Measurements from ENCODE around the gene ZBTB7A. TPM values are rescaled to one million over a fixed set of nuclear protein-coding genes. Genes with fewer than 3 reads are reported as not detected.

The ZBTB7A gene
- total RNA-seq, 4 donors from 2014 or later: 64.9 to 97.7 (median 86.7) TPM

GRCh38 chr19:4027146-4027545 is 39.6 kb downstream of the ZBTB7A start:
- 87 to 90% methylated on average over 16 of the region's 16 CpGs for WGBS, 2 donors

GRCh38 chr19:4025317-4025716 is 41.4 kb downstream of the ZBTB7A start:
- H3K27ac ChIP-seq: peak overlapping the region in 1 of 4 donors; percentile 24
- DNase-seq (ENCODE audit: low spot score in 2 of 2): no peak
- H3K36me3 ChIP-seq: peaks cover 5 to 75% (median 17%) of the 10 kb centered on the region in 3 donors
- H3K4me3 ChIP-seq: no peak overlapping the region
- no peaks in the 10 kb centered on the region for H3K27me3 ChIP-seq
- peaks cover 0 to 24% (median 4%) of the 10 kb centered on the region in 4 donors for H3K4me1 ChIP-seq
- 67 to 68% methylated on average over 9 to 11 of the region's 11 CpGs for WGBS, 2 donors
- TF ChIP-seq POLR2A (IDR thresholded peaks at IDR 0.05) (no peak), CTCF (IDR thresholded peaks at IDR 0.05) (no peak), EP300 (IDR thresholded peaks at IDR 0.05) (no peak)
- H3K9me3 ChIP-seq: no peaks in the 10 kb centered on the region

More at GRCh38 chr19:4027146-4027545, 39.6 kb downstream of the ZBTB7A start:
- Histone ChIP-seq H3K4me1 (peaks cover 0 to 32% (median 11%) of the 10 kb centered on the region in 4 donors), H3K27ac (peak overlapping the region in 1 of 4 donors; percentile 24), H3K4me3 (no peak overlapping the region), H3K27me3 (no peaks in the 10 kb centered on the region), H3K36me3 (peaks cover 5 to 84% (median 17%) of the 10 kb centered on the region in 3 donors), H3K9me3 (no peaks in the 10 kb centered on the region)
- TF ChIP-seq CTCF (IDR thresholded peaks at IDR 0.05) (no peak), POLR2A (IDR thresholded peaks at IDR 0.05) (no peak), EP300 (IDR thresholded peaks at IDR 0.05) (no peak)
- DNase-seq (ENCODE audit: low spot score in 2 of 2): no peak

- peak overlapping the region in 2 of 4 donors; percentile 50 to 56 for H3K27ac ChIP-seq
- no peaks in the 10 kb centered on the region for H3K9me3 ChIP-seq
- no peaks in the 10 kb centered on the region for H3K27me3 ChIP-seq
- no peak overlapping the region for H3K4me3 ChIP-seq
- peaks cover 4 to 60% (median 10%) of the 10 kb centered on the region in 3 donors for H3K36me3 ChIP-seq
- DNase-seq (ENCODE audit: low spot score in 2 of 2): no peak
- no peak for TF ChIP-seq EP300 (IDR thresholded peaks at IDR 0.05)
- TF ChIP-seq POLR2A (IDR thresholded peaks at IDR 0.05): no peak
- TF ChIP-seq CTCF (IDR thresholded peaks at IDR 0.05): no peak
- peaks cover 0 to 39% (median 14%) of the 10 kb centered on the region in 4 donors for H3K4me1 ChIP-seq
- 76 to 77% methylated on average over 33 to 34 of the region's 34 CpGs for WGBS, 2 donors
These were observed 42.9 kb downstream of the ZBTB7A start for GRCh38 chr19:4023600-4024398.

GRCh38 chr19:4019578-4019977 is 47.1 kb downstream of the ZBTB7A start:
- TF ChIP-seq POLR2A (IDR thresholded peaks at IDR 0.05) (no peak), EP300 (IDR thresholded peaks at IDR 0.05) (no peak), CTCF (IDR thresholded peaks at IDR 0.05) (no peak)
- Histone ChIP-seq H3K36me3 (peaks cover 0 to 36% (median 0%) of the 10 kb centered on the region in 3 donors), H3K9me3 (no peaks in the 10 kb centered on the region), H3K4me1 (peaks cover 0 to 80% (median 44%) of the 10 kb centered on the region in 4 donors), H3K4me3 (no peak overlapping the region), H3K27ac (peak overlapping the region; percentile 69 to 95 (median 84)), H3K27me3 (no peaks in the 10 kb centered on the region)
- no peak for DNase-seq (ENCODE audit: low spot score in 2 of 2)
- 39 to 48% methylated on average over 14 to 17 of the region's 17 CpGs for WGBS, 2 donors

Data from tibial nerve (tissue), 4 donors.